MM.1S (cell line): ENCODE measurements around the gene OR9A4.

Experiments used
- EZH2 ChIP-seq: fragments of 300-600 bp; sonication (generic); optimal IDR thresholded peaks from 2 replicates; pipeline ENCODE3; 2017; ENCODE audit warnings: low read depth, mild to moderate bottlenecking, antibody characterized with exemption, low read length, mixed read lengths
- EZH2phosphoT487 ChIP-seq: fragments of 300-600 bp; sonication (generic); IDR thresholded peaks from 2 replicates; pipeline ENCODE4 v1.6.1; 2018; ENCODE audit warnings: antibody characterized with exemption, low read length
- TF ChIP-seq, protein P1 (sequence below): fragments of 300-600 bp; sonication (generic); IDR thresholded peaks from 2 replicates; pipeline ENCODE4 v1.5.1; 2016; ENCODE audit warnings: antibody characterized with exemption, low read length, mixed read lengths

DNA sequence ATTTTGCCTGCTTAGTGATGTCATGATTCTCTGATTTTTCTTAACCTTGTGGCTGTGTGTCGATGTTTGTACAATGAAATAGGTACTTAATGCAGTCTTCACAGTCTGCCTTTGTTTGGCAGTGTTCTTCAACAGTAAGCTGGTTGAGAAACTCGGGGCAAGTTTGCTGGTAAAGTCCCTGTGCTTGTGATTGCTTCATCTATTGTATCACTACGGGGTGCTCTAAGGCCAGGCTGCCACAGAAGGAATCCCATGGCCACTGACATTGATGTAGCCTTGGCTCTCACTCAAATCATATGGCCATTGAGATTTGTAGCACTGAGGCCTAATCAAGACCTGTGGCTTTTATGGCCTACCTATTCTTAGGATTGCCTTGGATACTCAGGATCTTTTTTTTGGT is 41.4 kb upstream of the OR9A4 start:
- TF ChIP-seq, protein P1, sequence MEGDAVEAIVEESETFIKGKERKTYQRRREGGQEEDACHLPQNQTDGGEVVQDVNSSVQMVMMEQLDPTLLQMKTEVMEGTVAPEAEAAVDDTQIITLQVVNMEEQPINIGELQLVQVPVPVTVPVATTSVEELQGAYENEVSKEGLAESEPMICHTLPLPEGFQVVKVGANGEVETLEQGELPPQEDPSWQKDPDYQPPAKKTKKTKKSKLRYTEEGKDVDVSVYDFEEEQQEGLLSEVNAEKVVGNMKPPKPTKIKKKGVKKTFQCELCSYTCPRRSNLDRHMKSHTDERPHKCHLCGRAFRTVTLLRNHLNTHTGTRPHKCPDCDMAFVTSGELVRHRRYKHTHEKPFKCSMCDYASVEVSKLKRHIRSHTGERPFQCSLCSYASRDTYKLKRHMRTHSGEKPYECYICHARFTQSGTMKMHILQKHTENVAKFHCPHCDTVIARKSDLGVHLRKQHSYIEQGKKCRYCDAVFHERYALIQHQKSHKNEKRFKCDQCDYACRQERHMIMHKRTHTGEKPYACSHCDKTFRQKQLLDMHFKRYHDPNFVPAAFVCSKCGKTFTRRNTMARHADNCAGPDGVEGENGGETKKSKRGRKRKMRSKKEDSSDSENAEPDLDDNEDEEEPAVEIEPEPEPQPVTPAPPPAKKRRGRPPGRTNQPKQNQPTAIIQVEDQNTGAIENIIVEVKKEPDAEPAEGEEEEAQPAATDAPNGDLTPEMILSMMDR: no peak
- no peak for TF ChIP-seq EZH2phosphoT487
- no peak for TF ChIP-seq EZH2
